ENCODE data around the gene CLRN1.

CLRN1 gene

DNA sequence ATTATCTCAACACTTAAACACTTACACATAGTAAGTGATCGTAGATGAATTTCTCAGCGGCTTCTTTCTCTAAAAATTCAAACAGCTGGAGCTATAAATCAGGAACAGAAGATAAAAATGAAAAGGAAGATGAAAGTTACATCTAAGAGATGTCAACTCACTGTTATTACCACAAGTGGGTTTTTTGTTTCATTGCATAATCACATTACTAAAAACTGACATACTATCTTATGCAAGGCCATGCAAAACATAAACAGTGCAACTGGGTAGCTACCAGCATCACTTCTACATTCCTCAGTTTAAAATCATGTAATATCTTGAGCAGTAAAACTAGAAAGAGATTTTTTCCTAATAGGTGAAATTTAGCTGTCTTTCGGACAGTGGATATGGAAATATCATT is 82.2 kb downstream of the CLRN1 start:
- Histone ChIP-seq H3K4me3 (ENCODE audit: low read depth, low read length) (no peak overlapping the region), H3K4me1 (ENCODE audit: control insufficient read depth, insufficient read depth, low read length) (no peaks in the 10 kb centered on the region), H3K27me3 (ENCODE audit: control insufficient read depth, insufficient read depth, low read length) (no peaks in the 10 kb centered on the region), H3K9me3 (ENCODE audit: control insufficient read depth, insufficient read depth, low read length) (no peaks in the 10 kb centered on the region), H3K36me3 (ENCODE audit: control insufficient read depth, insufficient read depth, low read length) (no peaks in the 10 kb centered on the region), H3K9ac (ENCODE audit: low read depth, low read length) (no peak overlapping the region)

DNA sequence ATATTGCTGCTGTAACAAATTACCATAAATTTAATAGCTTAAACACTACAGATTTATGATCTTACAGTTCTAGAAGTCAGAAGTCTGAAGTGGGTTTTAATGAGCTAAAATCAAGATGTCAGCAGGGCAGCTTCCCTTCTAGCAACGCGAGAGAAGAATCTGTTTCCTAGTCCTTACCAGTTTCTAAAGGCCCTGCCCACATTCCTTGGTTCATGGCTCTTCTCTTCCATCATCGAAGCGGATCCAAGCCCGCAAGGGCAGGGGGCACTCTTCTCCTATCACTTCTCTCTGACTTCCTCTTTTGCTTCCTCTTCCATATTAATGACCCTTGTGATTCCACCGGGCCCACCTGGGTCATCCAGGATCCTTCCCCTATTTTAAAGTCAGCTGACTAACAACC is 83.4 kb downstream of the CLRN1 start:
- H3K4me3 ChIP-seq (ENCODE audit: low read depth, low read length) = no peak overlapping the region

GRCh38 chr3:150887031-150887430 is 85.5 kb downstream of the CLRN1 start:
- H3K36me3 ChIP-seq (ENCODE audit: control insufficient read depth, insufficient read depth, low read length) = no peaks in the 10 kb centered on the region
- H3K9me3 ChIP-seq (ENCODE audit: control insufficient read depth, insufficient read depth, low read length) = no peaks in the 10 kb centered on the region
- no peaks in the 10 kb centered on the region for H3K4me1 ChIP-seq (ENCODE audit: control insufficient read depth, insufficient read depth, low read length)
- no peak overlapping the region for H3K9ac ChIP-seq (ENCODE audit: low read depth, low read length)
- H3K27me3 ChIP-seq (ENCODE audit: control insufficient read depth, insufficient read depth, low read length) = no peaks in the 10 kb centered on the region
- H3K4me3 ChIP-seq (ENCODE audit: low read depth, low read length) = no peak overlapping the region

More for the DNA sequence above, 83.4 kb downstream of the CLRN1 start:
- Histone ChIP-seq H3K36me3 (ENCODE audit: control insufficient read depth, insufficient read depth, low read length) (no peaks in the 10 kb centered on the region), H3K27me3 (ENCODE audit: control insufficient read depth, insufficient read depth, low read length) (no peaks in the 10 kb centered on the region), H3K9me3 (ENCODE audit: control insufficient read depth, insufficient read depth, low read length) (no peaks in the 10 kb centered on the region), H3K4me1 (ENCODE audit: control insufficient read depth, insufficient read depth, low read length) (no peaks in the 10 kb centered on the region), H3K9ac (ENCODE audit: low read depth, low read length) (no peak overlapping the region)

DNA sequence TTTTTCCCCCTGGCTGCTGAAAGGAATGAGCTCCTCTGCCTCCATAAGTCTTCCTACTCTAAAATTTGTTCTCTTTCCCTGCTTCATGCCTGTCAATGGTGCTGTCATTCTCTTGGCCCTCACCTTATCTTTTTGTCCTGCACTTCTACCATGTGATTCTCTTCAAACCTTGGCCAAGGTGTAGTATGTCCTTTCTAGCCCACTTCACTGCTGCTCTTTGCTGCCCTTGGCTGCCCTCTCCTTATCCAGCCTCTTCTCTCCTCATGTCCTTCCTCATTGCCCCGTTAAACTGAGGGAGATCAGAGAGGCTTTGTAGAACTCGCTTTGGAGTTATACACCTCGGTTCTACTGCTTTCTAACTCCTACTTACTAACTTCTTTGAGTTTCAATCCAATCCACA is 87.0 kb downstream of the CLRN1 start:
- Histone ChIP-seq H3K4me1 (ENCODE audit: control insufficient read depth, insufficient read depth, low read length) (no peaks in the 10 kb centered on the region), H3K9me3 (ENCODE audit: control insufficient read depth, insufficient read depth, low read length) (no peaks in the 10 kb centered on the region), H3K4me3 (ENCODE audit: low read depth, low read length) (no peak overlapping the region), H3K27me3 (ENCODE audit: control insufficient read depth, insufficient read depth, low read length) (no peaks in the 10 kb centered on the region), H3K9ac (ENCODE audit: low read depth, low read length) (no peak overlapping the region), H3K36me3 (ENCODE audit: control insufficient read depth, insufficient read depth, low read length) (no peaks in the 10 kb centered on the region)

- Histone ChIP-seq H3K27me3 (ENCODE audit: control insufficient read depth, insufficient read depth, low read length) (no peaks in the 10 kb centered on the region), H3K4me1 (ENCODE audit: control insufficient read depth, insufficient read depth, low read length) (no peaks in the 10 kb centered on the region), H3K9me3 (ENCODE audit: control insufficient read depth, insufficient read depth, low read length) (no peaks in the 10 kb centered on the region), H3K4me3 (ENCODE audit: low read depth, low read length) (no peak overlapping the region), H3K9ac (ENCODE audit: low read depth, low read length) (no peak overlapping the region), H3K36me3 (ENCODE audit: control insufficient read depth, insufficient read depth, low read length) (no peaks in the 10 kb centered on the region)
Observed at GRCh38 chr3:150878996-150879575, 93.4 kb downstream of the CLRN1 start.

DNA sequence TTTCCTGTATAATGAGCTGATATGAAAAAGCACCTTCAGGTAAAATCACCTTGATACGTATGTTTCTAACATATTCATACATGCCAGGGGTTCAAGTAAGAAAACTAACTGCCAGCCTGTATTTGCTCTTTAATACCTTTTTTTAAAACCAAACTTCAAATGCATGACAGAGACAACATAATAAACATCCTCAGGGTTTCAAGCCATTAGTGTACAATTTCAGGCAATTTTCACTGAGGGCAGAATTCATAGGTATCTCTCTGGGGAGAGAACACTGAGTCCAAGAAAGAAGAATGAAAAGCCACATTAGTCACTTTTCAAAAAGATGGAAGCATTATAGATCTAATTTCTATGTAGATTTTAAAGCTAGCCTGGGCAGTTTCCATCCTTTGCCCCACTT is 94.2 kb downstream of the CLRN1 start:
- no peaks in the 10 kb centered on the region for H3K27me3 ChIP-seq (ENCODE audit: control insufficient read depth, insufficient read depth, low read length)
- H3K36me3 ChIP-seq (ENCODE audit: control insufficient read depth, insufficient read depth, low read length) = no peaks in the 10 kb centered on the region
- no peaks in the 10 kb centered on the region for H3K4me1 ChIP-seq (ENCODE audit: control insufficient read depth, insufficient read depth, low read length)
- H3K4me3 ChIP-seq (ENCODE audit: low read depth, low read length) = no peak overlapping the region
- no peaks in the 10 kb centered on the region for H3K9me3 ChIP-seq (ENCODE audit: control insufficient read depth, insufficient read depth, low read length)
- no peak overlapping the region for H3K9ac ChIP-seq (ENCODE audit: low read depth, low read length)

DNA sequence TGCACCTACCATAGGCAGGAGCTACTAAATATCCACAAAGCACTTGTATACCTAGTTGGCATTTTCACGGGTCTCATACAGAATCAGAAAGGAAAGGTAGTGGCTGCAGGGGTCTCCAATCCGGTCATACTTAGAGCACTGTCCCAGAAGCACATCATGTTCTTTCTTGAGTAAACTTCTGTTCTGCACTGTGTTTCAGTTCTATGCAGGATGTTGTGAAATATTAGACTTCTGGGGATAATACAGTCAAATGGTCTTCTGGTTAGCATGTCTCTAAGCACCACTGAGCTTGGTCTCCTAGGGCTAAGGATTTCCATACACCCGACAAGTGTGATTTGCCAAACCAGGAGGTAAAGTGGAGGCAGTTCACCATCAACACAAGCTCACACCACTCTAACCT is 95.2 kb downstream of the CLRN1 start:
- Histone ChIP-seq H3K9ac (ENCODE audit: low read depth, low read length) (no peak overlapping the region), H3K4me3 (ENCODE audit: low read depth, low read length) (no peak overlapping the region), H3K4me1 (ENCODE audit: control insufficient read depth, insufficient read depth, low read length) (no peaks in the 10 kb centered on the region), H3K27me3 (ENCODE audit: control insufficient read depth, insufficient read depth, low read length) (no peaks in the 10 kb centered on the region), H3K9me3 (ENCODE audit: control insufficient read depth, insufficient read depth, low read length) (no peaks in the 10 kb centered on the region), H3K36me3 (ENCODE audit: control insufficient read depth, insufficient read depth, low read length) (no peaks in the 10 kb centered on the region)

GRCh38 chr3:150876611-150877265 is 95.8 kb downstream of the CLRN1 start:
- Histone ChIP-seq H3K36me3 (ENCODE audit: control insufficient read depth, insufficient read depth, low read length) (no peaks in the 10 kb centered on the region), H3K27me3 (ENCODE audit: control insufficient read depth, insufficient read depth, low read length) (no peaks in the 10 kb centered on the region), H3K4me3 (ENCODE audit: low read depth, low read length) (no peak overlapping the region), H3K9ac (ENCODE audit: low read depth, low read length) (no peak overlapping the region), H3K4me1 (ENCODE audit: control insufficient read depth, insufficient read depth, low read length) (no peaks in the 10 kb centered on the region), H3K9me3 (ENCODE audit: control insufficient read depth, insufficient read depth, low read length) (no peaks in the 10 kb centered on the region)
